Calu3 (cell line): ENCODE results near the gene HDAC4. TPM values are rescaled to one million over a fixed set of nuclear protein-coding genes. Genes with fewer than 3 reads are reported as not detected.

Source experiments
- BruUV-seq: library from RNA; stranded (reverse); fragments of 400-500 nt; replicated peaks from 2 replicates; lab custom pipeline; 2021; lab: Mats Ljungman, UMichigan
- CTCF ChIA-PET: fragments of 300-600 bp; sonication (Branson Sonifier 250); formaldehyde crosslinking; loops from one replicate; lab custom pipeline; 2022; ENCODE audit warnings: antibody characterized with exemption; lab: Charles Lee
- DNase-seq: peaks from one replicate; pipeline ENCODE4 v3.0.0; 2022
- H3K27ac Mint-ChIP-seq: one replicate; pipeline ENCODE4 v1.8.0; 2022; ENCODE audit warnings: mixed read lengths; ENCODE audit not compliant: unreplicated experiment
- H3K27me3 Mint-ChIP-seq: one replicate; pipeline ENCODE4 v1.8.0; 2022; ENCODE audit warnings: mixed read lengths; ENCODE audit not compliant: unreplicated experiment
- H3K36me3 Mint-ChIP-seq: one replicate; pipeline ENCODE4 v1.8.0; 2022; ENCODE audit warnings: mild to moderate bottlenecking, moderate library complexity, mixed read lengths; ENCODE audit not compliant: insufficient read depth, unreplicated experiment
- H3K4me1 Mint-ChIP-seq: one replicate; pipeline ENCODE4 v1.8.0; 2022; ENCODE audit warnings: mild to moderate bottlenecking, low read depth, mixed read lengths; ENCODE audit not compliant: unreplicated experiment
- H3K4me3 Mint-ChIP-seq: one replicate; pipeline ENCODE4 v1.8.0; 2022; ENCODE audit warnings: mild to moderate bottlenecking, low read depth, moderate library complexity, mixed read lengths; ENCODE audit not compliant: unreplicated experiment
- H3K9me3 Mint-ChIP-seq: one replicate; pipeline ENCODE4 v1.8.0; 2022; ENCODE audit warnings: low read depth, mixed read lengths; ENCODE audit not compliant: unreplicated experiment
- intact Hi-C: fragments of 100-400 bp; cut with micrococcal nuclease; formaldehyde crosslinking; loops from one replicate; pipeline ENCODE4 v1.10.0; 2022; ENCODE audit not compliant: unreplicated experiment
- total RNA-seq: library from RNA; stranded (reverse); gene quantifications from 2 replicates; pipeline ENCODE4 v1.2.3, GENCODE V29; 2022
- TF ChIP-seq, protein P1 (sequence below): fragments of 200-600 bp; IDR thresholded peaks from one replicate; pipeline ENCODE4 v1.8.0; 2022; ENCODE audit warnings: antibody characterized with exemption; ENCODE audit not compliant: unreplicated experiment

The HDAC4 gene
- total RNA-seq, 1 experiment from 2014 or later: 39.6 TPM

DNA sequence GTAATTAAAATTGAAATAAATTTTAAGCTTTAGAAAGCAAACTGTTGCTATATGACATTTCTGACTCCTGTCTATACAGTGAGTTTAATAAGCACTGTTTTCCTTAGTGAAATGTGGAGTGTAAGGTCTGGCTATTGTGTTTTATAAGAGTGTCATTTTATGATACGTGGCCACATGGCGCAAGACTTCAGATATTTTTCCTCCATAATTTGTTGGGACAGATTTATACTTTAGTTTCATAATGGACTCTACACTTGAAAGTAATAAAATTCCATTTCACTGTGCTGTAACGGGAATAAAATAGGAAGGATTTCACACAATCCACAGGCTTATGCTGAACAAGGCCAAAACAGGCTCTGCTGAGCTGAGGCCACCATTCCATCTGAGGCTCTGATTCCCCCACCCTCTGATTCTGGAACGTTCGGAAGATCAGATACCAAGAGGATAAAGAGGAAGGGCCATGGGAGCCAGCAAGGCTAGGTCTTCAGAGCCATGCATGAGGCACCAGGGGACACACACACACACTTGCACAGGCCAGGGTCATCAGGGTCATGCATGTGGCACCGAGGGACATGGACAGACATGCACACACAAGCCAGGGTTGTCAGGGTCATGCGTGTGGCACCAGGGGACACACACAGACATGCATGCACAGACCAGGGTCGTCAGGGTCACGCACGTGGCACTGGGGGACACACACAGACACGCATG is 35.6 kb downstream of the HDAC4 start:
- TF ChIP-seq, protein P1, sequence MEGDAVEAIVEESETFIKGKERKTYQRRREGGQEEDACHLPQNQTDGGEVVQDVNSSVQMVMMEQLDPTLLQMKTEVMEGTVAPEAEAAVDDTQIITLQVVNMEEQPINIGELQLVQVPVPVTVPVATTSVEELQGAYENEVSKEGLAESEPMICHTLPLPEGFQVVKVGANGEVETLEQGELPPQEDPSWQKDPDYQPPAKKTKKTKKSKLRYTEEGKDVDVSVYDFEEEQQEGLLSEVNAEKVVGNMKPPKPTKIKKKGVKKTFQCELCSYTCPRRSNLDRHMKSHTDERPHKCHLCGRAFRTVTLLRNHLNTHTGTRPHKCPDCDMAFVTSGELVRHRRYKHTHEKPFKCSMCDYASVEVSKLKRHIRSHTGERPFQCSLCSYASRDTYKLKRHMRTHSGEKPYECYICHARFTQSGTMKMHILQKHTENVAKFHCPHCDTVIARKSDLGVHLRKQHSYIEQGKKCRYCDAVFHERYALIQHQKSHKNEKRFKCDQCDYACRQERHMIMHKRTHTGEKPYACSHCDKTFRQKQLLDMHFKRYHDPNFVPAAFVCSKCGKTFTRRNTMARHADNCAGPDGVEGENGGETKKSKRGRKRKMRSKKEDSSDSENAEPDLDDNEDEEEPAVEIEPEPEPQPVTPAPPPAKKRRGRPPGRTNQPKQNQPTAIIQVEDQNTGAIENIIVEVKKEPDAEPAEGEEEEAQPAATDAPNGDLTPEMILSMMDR: no peak
- no peak overlapping the region for H3K4me3 Mint-ChIP-seq
- H3K36me3 Mint-ChIP-seq: no peaks in the 10 kb centered on the region
- H3K27ac Mint-ChIP-seq: no peak overlapping the region
- intact Hi-C loops: no loop called here
- BruUV-seq: no TSS peak
- no peaks in the 10 kb centered on the region for H3K27me3 Mint-ChIP-seq
- no peaks in the 10 kb centered on the region for H3K9me3 Mint-ChIP-seq
- peaks cover 7% of the 10 kb centered on the region for H3K4me1 Mint-ChIP-seq
- no peak for DNase-seq
- CTCF ChIA-PET: no interaction called here

DNA sequence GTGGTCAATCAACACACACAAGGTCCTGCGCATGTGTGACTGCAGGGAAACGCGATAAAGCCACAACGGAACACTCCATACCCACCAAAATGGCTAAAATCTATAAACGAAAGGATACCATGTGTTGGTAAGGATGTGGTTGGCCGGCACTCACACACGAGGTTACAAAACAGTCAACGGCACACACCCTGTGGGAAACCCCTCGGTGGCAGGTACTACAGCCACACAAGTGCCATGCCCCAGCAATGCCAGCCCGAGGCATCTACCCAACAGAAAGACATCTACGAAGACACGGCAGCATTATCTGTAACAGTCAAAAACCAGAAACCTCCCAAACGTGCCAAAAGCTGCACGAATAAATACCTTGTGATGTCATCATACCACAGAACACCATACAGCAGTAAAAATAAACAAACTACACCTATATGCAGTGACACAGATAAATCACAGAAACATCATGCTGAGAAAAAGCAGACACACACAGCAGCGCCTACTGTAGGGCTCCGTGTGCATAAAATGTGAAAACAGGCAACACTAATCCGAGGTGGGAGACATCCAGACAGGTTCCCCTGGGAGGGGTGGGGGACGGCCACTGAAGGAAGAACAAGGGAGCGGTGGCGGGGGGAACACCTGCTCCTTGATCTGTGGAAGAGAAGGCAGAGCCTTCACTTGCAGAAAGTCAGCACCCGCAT is 36.7 kb downstream of the HDAC4 start:
- Mint-ChIP-seq H3K4me1 (peaks cover 7% of the 10 kb centered on the region), H3K27me3 (no peaks in the 10 kb centered on the region), H3K9me3 (no peaks in the 10 kb centered on the region), H3K4me3 (no peak overlapping the region), H3K27ac (no peak overlapping the region), H3K36me3 (no peaks in the 10 kb centered on the region)
- no peak for DNase-seq
- CTCF ChIA-PET: no interaction called here
- intact Hi-C loops: no loop called here
- no TSS peak for BruUV-seq
- TF ChIP-seq, protein P1: no peak

DNA sequence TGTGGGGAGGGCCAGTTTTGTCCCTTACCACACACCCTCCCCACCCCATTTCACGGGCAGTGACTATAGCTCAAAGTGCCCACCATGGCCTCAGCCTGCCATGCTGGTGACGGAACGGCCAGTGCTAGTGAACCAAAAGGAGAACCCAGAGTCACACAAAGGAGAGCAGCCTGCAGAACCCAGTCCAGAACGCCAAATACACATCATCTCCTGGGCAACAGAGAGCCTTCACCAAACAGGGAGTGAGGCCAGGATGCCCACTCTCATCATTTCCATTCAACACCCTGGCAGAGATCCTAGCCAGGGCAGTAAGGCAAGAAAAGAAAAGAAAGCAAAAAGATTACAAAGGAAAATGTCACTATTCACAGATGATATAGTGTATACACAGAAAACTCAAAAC is 38.3 kb downstream of the HDAC4 start:
- CTCF ChIA-PET: no interaction called here
- peaks cover 7% of the 10 kb centered on the region for H3K4me1 Mint-ChIP-seq
- no TSS peak for BruUV-seq
- no peak for DNase-seq
- H3K36me3 Mint-ChIP-seq: no peaks in the 10 kb centered on the region
- H3K4me3 Mint-ChIP-seq: no peak overlapping the region
- H3K27ac Mint-ChIP-seq: no peak overlapping the region
- no peaks in the 10 kb centered on the region for H3K9me3 Mint-ChIP-seq
- TF ChIP-seq, protein P1: no peak
- no peaks in the 10 kb centered on the region for H3K27me3 Mint-ChIP-seq
- intact Hi-C loops: no loop called here

DNA sequence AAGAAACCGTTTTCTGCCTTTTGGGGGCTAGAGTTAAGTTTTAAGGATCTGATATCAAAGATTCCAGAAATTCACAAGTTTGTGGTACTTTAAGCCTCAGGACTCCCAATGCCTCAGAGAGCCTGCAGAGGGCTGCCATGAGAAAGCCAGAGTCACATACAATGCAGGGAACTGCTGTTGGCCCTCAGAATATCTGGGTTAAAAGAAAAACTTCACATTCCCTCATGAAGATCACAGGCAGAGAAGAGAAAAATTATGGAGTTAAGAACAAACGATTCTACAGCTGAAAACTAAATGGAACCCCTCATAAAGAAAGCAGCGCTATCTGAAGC is 39.5 kb downstream of the HDAC4 start:
- DNase-seq: no peak
- intact Hi-C loops: no loop called here
- H3K36me3 Mint-ChIP-seq: no peaks in the 10 kb centered on the region
- no peaks in the 10 kb centered on the region for H3K9me3 Mint-ChIP-seq
- TF ChIP-seq, protein P1: no peak
- no peak overlapping the region for H3K27ac Mint-ChIP-seq
- no peaks in the 10 kb centered on the region for H3K27me3 Mint-ChIP-seq
- no peak overlapping the region for H3K4me3 Mint-ChIP-seq
- CTCF ChIA-PET: no interaction called here
- peaks cover 7% of the 10 kb centered on the region for H3K4me1 Mint-ChIP-seq
- no TSS peak for BruUV-seq
